Neural progenitor cell (in vitro differentiated cells): ENCODE measurements around the gene PDAP1. TPM values are rescaled to one million over a fixed set of nuclear protein-coding genes. Genes with fewer than 3 reads are reported as not detected.
"Not testable (repeated sequence)": the region's sequence is repeated elsewhere in the genome, so short reads cannot be mapped to it uniquely, and the experiment has no call there.

ENCODE experiments used
- DNase-seq: peaks from one replicate; pipeline ENCODE4 v3.0.0-alpha.2; 2016; ENCODE audit warnings: low spot score
- H2AFZ ChIP-seq: fragments of 200-600 bp; sonication (generic); replicated peaks from 2 replicates; pipeline ENCODE4 v1.6.1; 2016; ENCODE audit warnings: antibody characterized with exemption
- H3F3A ChIP-seq: fragments of 200-600 bp; sonication (generic); 2 replicates; pipeline ENCODE4 v1.6.1; 2016; ENCODE audit warnings: antibody characterized with exemption, low read depth
- H3K27ac ChIP-seq: fragments of 200-600 bp; sonication (generic); 2 replicates; pipeline ENCODE4 v1.5.1; 2016; ENCODE audit warnings: mild to moderate bottlenecking
- H3K27me3 ChIP-seq: fragments of 200-600 bp; sonication (generic); 2 replicates; pipeline ENCODE4 v1.6.1; 2016; ENCODE audit warnings: mild to moderate bottlenecking, moderate library complexity
- H3K36me3 ChIP-seq: fragments of 200-600 bp; sonication (generic); 2 replicates; pipeline ENCODE4 v1.5.1; 2016
- H3K4me1 ChIP-seq: fragments of 200-600 bp; sonication (generic); 2 replicates; pipeline ENCODE4 v1.6.1; 2016; ENCODE audit warnings: mixed run types
- H3K4me2 ChIP-seq: fragments of 200-600 bp; sonication (generic); 2 replicates; pipeline ENCODE4 v1.6.1; 2016
- H3K4me3 ChIP-seq: fragments of 200-600 bp; sonication (generic); 2 replicates; pipeline ENCODE4 v1.5.1; 2016
- H3K79me2 ChIP-seq: fragments of 200-600 bp; sonication (generic); 2 replicates; pipeline ENCODE4 v1.6.1; 2016; ENCODE audit warnings: low read depth
- H3K9ac ChIP-seq: fragments of 200-600 bp; sonication (generic); 2 replicates; pipeline ENCODE4 v1.6.1; 2016
- H3K9me3 ChIP-seq: fragments of 200-600 bp; sonication (generic); 2 replicates; pipeline ENCODE4 v1.5.1; 2016; ENCODE audit warnings: low read depth
- H4K20me1 ChIP-seq: fragments of 200-600 bp; sonication (generic); 2 replicates; pipeline ENCODE4 v1.6.1; 2016; ENCODE audit warnings: low read depth
- H3K27ac Mint-ChIP-seq: 3 replicates; pipeline ENCODE4 v1.8.0; 2021; ENCODE audit warnings: mixed read lengths
- H3K27me3 Mint-ChIP-seq: 2 replicates; pipeline ENCODE4 v1.8.0; 2022; ENCODE audit warnings: low read depth, mild to moderate bottlenecking, inconsistent platforms, moderate library complexity, mixed read lengths; ENCODE audit not compliant: insufficient read depth
- H3K36me3 Mint-ChIP-seq: 3 replicates; pipeline ENCODE4 v1.8.0; 2021; ENCODE audit warnings: mixed read lengths
- H3K4me1 Mint-ChIP-seq: 3 replicates; pipeline ENCODE4 v1.8.0; 2021; ENCODE audit warnings: mixed read lengths
- H3K4me3 Mint-ChIP-seq: 3 replicates; pipeline ENCODE4 v1.8.0; 2021; ENCODE audit warnings: mild to moderate bottlenecking, moderate library complexity, mixed read lengths
- H3K9me3 Mint-ChIP-seq: 3 replicates; pipeline ENCODE4 v1.8.0; 2020; ENCODE audit warnings: mixed read lengths
- EZH2 ChIP-seq: fragments of 200-600 bp; sonication (generic); IDR thresholded peaks from 2 replicates; pipeline ENCODE4 v1.6.1; 2017; ENCODE audit warnings: antibody characterized with exemption, mild to moderate bottlenecking, moderate library complexity
- EZH2phosphoT487 ChIP-seq: fragments of 200-600 bp; sonication (generic); IDR thresholded peaks from 2 replicates; pipeline ENCODE4 v1.6.1; 2017; ENCODE audit warnings: antibody characterized with exemption
- total RNA-seq: library from RNA; depleted of rRNA; stranded (reverse); fragments of >200 nt; gene quantifications from 2 replicates; pipeline ENCODE4 v1.2.3, GENCODE V29; 2015; ENCODE audit warnings: low replicate concordance
- TF ChIP-seq, protein P1 (sequence below): fragments of 200-600 bp; sonication (generic); IDR thresholded peaks from 2 replicates; pipeline ENCODE4 v1.5.1; 2017; ENCODE audit warnings: antibody characterized with exemption, mild to moderate bottlenecking

Gene PDAP1
- total RNA-seq, 1 donor from 2014 or later, result 136 TPM

DNA sequence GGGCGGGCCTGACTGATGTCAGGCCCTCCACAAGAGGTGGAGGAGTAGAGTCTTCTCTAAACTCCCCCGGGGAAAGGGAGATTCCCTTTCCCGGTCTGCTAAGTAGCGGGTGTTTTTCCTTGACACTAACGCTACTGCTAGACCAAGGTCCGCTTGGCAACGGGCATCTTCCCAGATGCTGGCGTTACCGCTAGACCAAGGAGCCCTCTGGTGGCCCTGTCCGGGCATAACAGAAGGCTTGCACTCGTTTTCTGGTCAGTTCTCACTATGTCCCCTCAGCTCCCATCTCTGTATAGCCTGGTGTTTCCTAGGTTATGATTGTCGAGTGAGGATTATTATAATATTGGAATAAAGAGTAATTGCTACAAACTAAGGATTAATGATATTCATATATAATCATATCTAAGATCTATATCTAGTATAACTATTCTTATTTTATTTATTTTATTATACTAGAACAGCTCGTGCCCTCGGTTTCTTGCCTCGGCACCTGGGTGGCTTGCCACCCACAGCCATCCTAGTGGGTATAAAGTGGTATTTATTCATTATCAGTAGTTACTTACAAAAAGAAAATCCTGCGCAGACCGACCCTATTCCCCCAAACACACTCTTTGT, 7.2 kb upstream of the PDAP1 start:
- not testable (repeated sequence) for H3K4me1 ChIP-seq, H3K4me2 ChIP-seq, H3K9ac ChIP-seq, H3K4me3 ChIP-seq, H3K79me2 ChIP-seq, H3K27me3 Mint-ChIP-seq, H2AFZ ChIP-seq, H3K4me1 Mint-ChIP-seq, H3K9me3 Mint-ChIP-seq, H3K4me3 Mint-ChIP-seq, H3K9me3 ChIP-seq, H3K27ac Mint-ChIP-seq, H3K27ac ChIP-seq, H3K27me3 ChIP-seq
- TF ChIP-seq, protein P1, sequence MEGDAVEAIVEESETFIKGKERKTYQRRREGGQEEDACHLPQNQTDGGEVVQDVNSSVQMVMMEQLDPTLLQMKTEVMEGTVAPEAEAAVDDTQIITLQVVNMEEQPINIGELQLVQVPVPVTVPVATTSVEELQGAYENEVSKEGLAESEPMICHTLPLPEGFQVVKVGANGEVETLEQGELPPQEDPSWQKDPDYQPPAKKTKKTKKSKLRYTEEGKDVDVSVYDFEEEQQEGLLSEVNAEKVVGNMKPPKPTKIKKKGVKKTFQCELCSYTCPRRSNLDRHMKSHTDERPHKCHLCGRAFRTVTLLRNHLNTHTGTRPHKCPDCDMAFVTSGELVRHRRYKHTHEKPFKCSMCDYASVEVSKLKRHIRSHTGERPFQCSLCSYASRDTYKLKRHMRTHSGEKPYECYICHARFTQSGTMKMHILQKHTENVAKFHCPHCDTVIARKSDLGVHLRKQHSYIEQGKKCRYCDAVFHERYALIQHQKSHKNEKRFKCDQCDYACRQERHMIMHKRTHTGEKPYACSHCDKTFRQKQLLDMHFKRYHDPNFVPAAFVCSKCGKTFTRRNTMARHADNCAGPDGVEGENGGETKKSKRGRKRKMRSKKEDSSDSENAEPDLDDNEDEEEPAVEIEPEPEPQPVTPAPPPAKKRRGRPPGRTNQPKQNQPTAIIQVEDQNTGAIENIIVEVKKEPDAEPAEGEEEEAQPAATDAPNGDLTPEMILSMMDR, result peak; percentile 65
- Histone ChIP-seq H3F3A (peaks cover 11% of the 10 kb centered on the region), H4K20me1 (peaks cover 13% of the 10 kb centered on the region), H3K36me3 (peaks cover 17% of the 10 kb centered on the region)
- DNase-seq, result peak; percentile 60
- H3K36me3 Mint-ChIP-seq, result peaks cover 36% of the 10 kb centered on the region

DNA sequence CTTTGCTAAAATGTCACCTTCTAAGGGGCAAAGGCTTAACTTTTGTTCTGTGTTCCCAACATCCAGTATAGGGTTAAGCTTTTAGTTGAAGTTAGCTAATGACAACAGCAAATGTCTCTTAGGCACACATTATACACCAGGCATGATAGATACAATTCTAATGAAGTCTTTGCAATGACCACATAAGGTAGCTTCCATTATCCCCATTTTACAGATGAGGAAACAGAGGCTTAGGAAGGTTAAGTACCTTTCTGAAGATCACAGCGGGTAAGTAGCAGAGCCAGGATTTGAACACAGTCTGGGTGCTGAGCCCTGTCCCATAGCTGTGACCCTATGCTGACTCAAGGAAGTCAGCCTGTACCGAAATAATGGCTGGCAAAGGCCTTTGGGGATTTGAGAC, 2.2 kb upstream of the PDAP1 start:
- Histone ChIP-seq H2AFZ (no peak overlapping the region), H3K36me3 (peaks cover 17% of the 10 kb centered on the region), H3K9ac (no peak overlapping the region), H3K4me2 (no peak overlapping the region), H3K27ac (no peak overlapping the region), H3K9me3 (peaks cover 3% of the 10 kb centered on the region), H3K4me3 (no peak overlapping the region), H3K79me2 (peaks cover 51% of the 10 kb centered on the region), H3K4me1 (peaks cover 15% of the 10 kb centered on the region), H4K20me1 (peaks cover 33% of the 10 kb centered on the region), H3K27me3 (no peaks in the 10 kb centered on the region), H3F3A (peaks cover 12% of the 10 kb centered on the region)
- H3K4me3 Mint-ChIP-seq, result peak overlapping the region; percentile 96
- TF ChIP-seq EZH2 (no peak), EZH2phosphoT487 (no peak)
- TF ChIP-seq, protein P1, result no peak
- H3K27me3 Mint-ChIP-seq, result peaks cover 6% of the 10 kb centered on the region
- H3K9me3 Mint-ChIP-seq, result no peaks in the 10 kb centered on the region
- no peak overlapping the region for H3K27ac Mint-ChIP-seq
- DNase-seq, result no peak
- peaks cover 22% of the 10 kb centered on the region for H3K4me1 Mint-ChIP-seq
- peaks cover 27% of the 10 kb centered on the region for H3K36me3 Mint-ChIP-seq

DNA sequence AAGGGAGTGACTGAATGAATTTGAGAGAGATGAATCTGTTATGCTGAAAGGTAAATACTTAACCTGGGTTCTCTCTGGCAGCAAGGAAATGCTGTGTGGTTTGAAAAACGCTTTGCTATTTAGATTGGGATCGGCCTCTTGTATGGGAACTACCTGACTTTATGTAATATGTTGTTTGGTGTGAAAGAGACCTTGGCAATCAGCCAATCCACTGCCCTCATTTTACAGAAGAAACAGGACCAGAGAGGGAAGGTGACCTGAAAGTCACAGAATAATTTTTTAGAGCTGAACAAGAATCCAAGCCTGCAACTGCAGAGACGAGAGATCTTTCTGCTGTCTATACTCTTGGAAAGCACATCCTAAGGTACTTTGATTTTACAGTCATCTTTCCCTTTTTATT, 1.4 kb upstream of the PDAP1 start:
- Mint-ChIP-seq H3K4me3 (peak overlapping the region; percentile 96), H3K36me3 (peaks cover 22% of the 10 kb centered on the region), H3K9me3 (no peaks in the 10 kb centered on the region), H3K4me1 (peaks cover 22% of the 10 kb centered on the region), H3K27ac (no peak overlapping the region), H3K27me3 (peaks cover 6% of the 10 kb centered on the region)
- H3K4me2 ChIP-seq, result peak overlapping the region; percentile 96
- H2AFZ ChIP-seq, result no peak overlapping the region
- peaks cover 59% of the 10 kb centered on the region for H3K79me2 ChIP-seq
- TF ChIP-seq EZH2phosphoT487 (no peak), EZH2 (no peak)
- TF ChIP-seq, protein P1, result no peak
- no peak for DNase-seq
- peaks cover 42% of the 10 kb centered on the region for H4K20me1 ChIP-seq
- H3K36me3 ChIP-seq, result peaks cover 11% of the 10 kb centered on the region
- peak overlapping the region; percentile 98 for H3K4me3 ChIP-seq
- no peaks in the 10 kb centered on the region for H3K27me3 ChIP-seq
- H3K9ac ChIP-seq, result peak overlapping the region; percentile 93
- H3F3A ChIP-seq, result peaks cover 12% of the 10 kb centered on the region
- H3K9me3 ChIP-seq, result no peaks in the 10 kb centered on the region
- H3K27ac ChIP-seq, result no peak overlapping the region
- H3K4me1 ChIP-seq, result peaks cover 15% of the 10 kb centered on the region
